ENCODE results near the gene OR1F1. TPM values are rescaled to one million over a fixed set of nuclear protein-coding genes. Genes with fewer than 3 reads are reported as not detected.

Gene OR1F1
- total and polyA plus RNA-seq, 2 donors (not counting 1 experiment from before 2014, with no cell fraction given), result not detected

DNA sequence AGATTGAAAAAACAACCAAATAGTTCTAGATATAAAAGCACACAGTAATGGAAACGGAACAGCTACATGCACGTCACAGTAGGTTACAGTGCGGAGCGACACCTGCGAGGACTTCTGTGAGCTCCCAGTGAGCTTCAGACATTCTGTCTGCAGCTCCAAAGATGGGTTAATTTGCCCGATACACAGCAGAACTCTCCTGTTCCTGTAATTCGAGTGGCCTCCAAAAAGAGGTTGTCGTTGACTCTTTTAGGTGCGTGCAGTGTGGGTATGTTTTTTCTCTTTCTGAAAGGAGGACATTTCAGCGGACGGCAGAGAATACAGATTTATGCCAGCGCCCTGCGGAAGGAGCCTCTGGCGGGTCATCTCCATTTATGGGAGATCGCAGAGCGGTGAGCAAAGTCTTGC lies 2.9 kb downstream of the OR1F1 start:
- Histone ChIP-seq H3K4me2 (replicated peaks; ENCODE audit: low read depth, low read length, poor library complexity, severe bottlenecking) (peak overlapping the region; percentile 1), H4K20me1 (ENCODE audit: control insufficient read depth, insufficient read depth, low read length, poor library complexity, severe bottlenecking) (no peaks in the 10 kb centered on the region), H3K27ac (ENCODE audit: low read length in 2 of 2) (no peak overlapping the region), H3K27me3 (replicated peaks in 1 of 4; ENCODE audit: control extremely low read depth in 1 of 4, control insufficient read depth in 3 of 4, insufficient read depth in 4 of 4, low read length in 3 of 4) (peaks cover 0 to 97% (median 73%) of the 10 kb centered on the region in 4 experiments), H3K9ac (ENCODE audit: low read length) (no peak overlapping the region), H3K79me2 (ENCODE audit: control insufficient read depth, insufficient read depth, low read length) (no peaks in the 10 kb centered on the region), H2AFZ (ENCODE audit: insufficient read depth, low read depth, low read length, poor library complexity, severe bottlenecking) (no peak overlapping the region), H3K9me3 (ENCODE audit: control extremely low read depth in 1 of 3, control insufficient read depth in 2 of 3, insufficient read depth in 1 of 3, low read length in 2 of 3) (peaks cover 0 to 80% (median 11%) of the 10 kb centered on the region in 3 donors), H3K4me3 (ENCODE audit: control extremely low read depth in 1 of 5, extremely low read depth in 1 of 5, insufficient read depth in 1 of 5, low read depth in 2 of 5, low read length in 4 of 5) (no peak overlapping the region), H3K4me1 (ENCODE audit: control insufficient read depth in 2 of 2, insufficient read depth in 2 of 2, low read length in 2 of 2) (peaks cover 27 to 29% of the 10 kb centered on the region in 2 donors), H3K36me3 (replicated peaks in 1 of 2; ENCODE audit: control extremely low read depth in 1 of 2, control insufficient read depth in 1 of 2, extremely low read depth in 1 of 2, insufficient read depth in 2 of 2, low read length in 1 of 2) (no peaks in the 10 kb centered on the region)
- H3K27me3 Mint-ChIP-seq, result peaks cover 72% of the 10 kb centered on the region
- POLR2A ChIA-PET, result no interaction called here
- H3K4me1 Mint-ChIP-seq, result peaks cover 34% of the 10 kb centered on the region
- no peaks in the 10 kb centered on the region for H3K9me3 Mint-ChIP-seq (ENCODE audit: insufficient read depth)
- ATAC-seq (ENCODE audit: low read depth) (no peak), DNase-seq (peak; percentile 55)
- intact Hi-C loops (cut with micrococcal nuclease), result loop anchor here (2.0 kb wide), 1 partner anchor 38 kb away; no protein-coding TSS in a partner anchor
- peak overlapping the region; percentile 53 for H3K27ac Mint-ChIP-seq
- H3K4me3 Mint-ChIP-seq, result peak overlapping the region; percentile 51
- WGBS (ENCODE audit: insufficient coverage), result 18% methylated on average over 15 of the region's 16 CpGs
- CTCF ChIA-PET, result interaction anchor here (0.6 kb wide), 1 partner anchor 17 kb away, joined by 3 read pairs; no protein-coding TSS in a partner anchor
- TF ChIP-seq EZH2 (IDR thresholded peaks at IDR 0.05; ENCODE audit: borderline replicate concordance, insufficient read depth, low read depth, low read length, poor library complexity, severe bottlenecking) (no peak), CTCF (IDR thresholded peaks at IDR 0.05) (no peak)

DNA sequence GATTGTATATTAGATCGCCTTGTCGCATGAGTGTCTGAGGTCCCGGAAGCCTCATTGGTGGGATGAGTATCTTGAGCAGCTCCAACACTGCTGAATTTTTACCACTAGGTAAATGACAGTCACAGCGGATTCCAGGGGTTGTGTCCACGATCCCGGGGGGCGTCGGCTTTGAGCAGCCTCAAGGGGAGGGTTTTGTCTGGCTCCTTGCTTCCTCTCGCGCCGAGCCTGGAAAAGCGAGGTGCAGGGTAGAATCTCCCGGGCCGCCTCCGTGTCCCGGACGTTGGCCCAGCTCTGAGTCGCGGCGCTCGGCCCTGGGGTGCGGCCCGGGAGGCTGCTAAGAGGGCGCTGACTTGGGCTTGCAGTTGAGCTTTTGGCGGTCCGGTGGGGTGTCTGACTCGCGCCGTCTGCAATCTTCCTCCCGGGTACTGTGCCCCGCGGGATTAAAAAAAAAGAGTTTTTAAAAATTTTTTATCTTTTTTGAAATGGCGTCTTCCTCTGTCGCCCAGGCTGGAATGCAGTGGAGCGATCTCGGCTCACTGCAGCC lies 4.5 kb downstream of the OR1F1 start:
- Histone ChIP-seq H3K27ac (ENCODE audit: low read length in 2 of 2) (no peak overlapping the region), H3K4me1 (ENCODE audit: control insufficient read depth in 2 of 2, insufficient read depth in 2 of 2, low read length in 2 of 2) (peaks cover 27 to 29% of the 10 kb centered on the region in 2 donors), H3K27me3 (replicated peaks in 1 of 4; ENCODE audit: control extremely low read depth in 1 of 4, control insufficient read depth in 3 of 4, insufficient read depth in 4 of 4, low read length in 3 of 4) (peaks cover 0 to 88% (median 62%) of the 10 kb centered on the region in 4 experiments), H3K79me2 (ENCODE audit: control insufficient read depth, insufficient read depth, low read length) (no peaks in the 10 kb centered on the region), H3K9me3 (ENCODE audit: control extremely low read depth in 1 of 3, control insufficient read depth in 2 of 3, insufficient read depth in 1 of 3, low read length in 2 of 3) (peaks cover 0 to 71% (median 9%) of the 10 kb centered on the region in 3 donors), H4K20me1 (ENCODE audit: control insufficient read depth, insufficient read depth, low read length, poor library complexity, severe bottlenecking) (no peaks in the 10 kb centered on the region), H3K36me3 (replicated peaks in 1 of 2; ENCODE audit: control extremely low read depth in 1 of 2, control insufficient read depth in 1 of 2, extremely low read depth in 1 of 2, insufficient read depth in 2 of 2, low read length in 1 of 2) (no peaks in the 10 kb centered on the region), H3K4me3 (ENCODE audit: control extremely low read depth in 1 of 5, extremely low read depth in 1 of 5, insufficient read depth in 1 of 5, low read depth in 2 of 5, low read length in 4 of 5) (no peak overlapping the region), H2AFZ (ENCODE audit: insufficient read depth, low read depth, low read length, poor library complexity, severe bottlenecking) (no peak overlapping the region), H3K9ac (ENCODE audit: low read length) (no peak overlapping the region), H3K4me2 (replicated peaks; ENCODE audit: low read depth, low read length, poor library complexity, severe bottlenecking) (no peak overlapping the region)
- no peak for ATAC-seq (ENCODE audit: low read depth)
- DNase-seq, result no peak
- ChIA-PET CTCF (no interaction called here), POLR2A (no interaction called here)
- no peaks in the 10 kb centered on the region for H3K9me3 Mint-ChIP-seq (ENCODE audit: insufficient read depth)
- no peak overlapping the region for H3K27ac Mint-ChIP-seq
- H3K4me1 Mint-ChIP-seq, result peaks cover 33% of the 10 kb centered on the region
- 53% methylated on average over 35 of the region's 36 CpGs for WGBS (ENCODE audit: insufficient coverage)
- TF ChIP-seq EZH2 (IDR thresholded peaks at IDR 0.05; ENCODE audit: borderline replicate concordance, insufficient read depth, low read depth, low read length, poor library complexity, severe bottlenecking), result no peak
- no peak for TF ChIP-seq CTCF (IDR thresholded peaks at IDR 0.05)
- peaks cover 62% of the 10 kb centered on the region for H3K27me3 Mint-ChIP-seq
- intact Hi-C loops (cut with micrococcal nuclease), result no loop called here
- no peak overlapping the region for H3K4me3 Mint-ChIP-seq
